A549 (cell line): Measurements from ENCODE around the gene CSNK1D.

ENCODE experiments used
- CEBPB ChIP-seq, 2 experiments: fragments of >200 bp in 1 of 2; sonication (Bioruptor Twin) in 1 of 2; formaldehyde crosslinking in 1 of 2; IDR thresholded peaks; 2 replicates each; pipeline ENCODE4 v1.6.1; 2012 to 2016
- NR3C1 ChIP-seq: fragments of >200 bp; sonication (Bioruptor Twin); formaldehyde crosslinking; IDR thresholded peaks from 3 replicates; pipeline ENCODE4 v1.6.1; 2017
- TF ChIP-seq, protein P1 (sequence below): fragments of 150-350 bp; IDR thresholded peaks from 2 replicates; pipeline ENCODE4 v1.6.1; 2014; ENCODE audit warnings: low read depth, mild to moderate bottlenecking, low read length
- TF ChIP-seq, protein P2 (sequence below): fragments of >200 bp; sonication (Bioruptor Twin); formaldehyde crosslinking; IDR thresholded peaks from 3 replicates; pipeline ENCODE4 v1.5.1; 2016
- TF ChIP-seq, protein P3 (sequence below): fragments of 250-450 bp; sonication (Bioruptor Pico); IDR thresholded peaks from 2 replicates; pipeline ENCODE4 v1.5.0; 2020; ENCODE audit warnings: low read depth, mild to moderate bottlenecking, moderate library complexity

DNA sequence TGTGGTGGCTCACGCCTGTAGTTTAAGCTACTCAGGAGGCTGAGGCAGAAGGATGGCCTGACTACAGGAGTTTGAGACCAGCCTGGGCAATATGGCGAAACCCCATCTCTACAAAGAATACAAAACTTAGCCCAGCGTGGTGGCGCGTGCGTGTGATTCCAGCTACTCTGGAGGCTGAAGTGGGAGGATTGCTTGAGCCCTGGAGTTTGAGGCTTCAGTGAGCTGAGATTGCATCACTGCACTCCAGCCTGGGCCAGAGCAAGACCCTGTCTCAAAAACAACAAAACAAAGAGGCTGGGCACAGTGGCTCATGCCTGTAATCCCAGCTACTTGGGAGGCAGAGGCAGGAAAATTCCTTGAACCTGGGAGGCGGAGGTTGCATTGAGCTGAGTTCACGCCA lies 7.0 kb upstream of the CSNK1D start:
- TF ChIP-seq CEBPB (IDR thresholded peaks at IDR 0.05) = peak in 1 of 2 experiments; percentile 40; a peak in 1 of 4 replicates
- TF ChIP-seq, protein P1, sequence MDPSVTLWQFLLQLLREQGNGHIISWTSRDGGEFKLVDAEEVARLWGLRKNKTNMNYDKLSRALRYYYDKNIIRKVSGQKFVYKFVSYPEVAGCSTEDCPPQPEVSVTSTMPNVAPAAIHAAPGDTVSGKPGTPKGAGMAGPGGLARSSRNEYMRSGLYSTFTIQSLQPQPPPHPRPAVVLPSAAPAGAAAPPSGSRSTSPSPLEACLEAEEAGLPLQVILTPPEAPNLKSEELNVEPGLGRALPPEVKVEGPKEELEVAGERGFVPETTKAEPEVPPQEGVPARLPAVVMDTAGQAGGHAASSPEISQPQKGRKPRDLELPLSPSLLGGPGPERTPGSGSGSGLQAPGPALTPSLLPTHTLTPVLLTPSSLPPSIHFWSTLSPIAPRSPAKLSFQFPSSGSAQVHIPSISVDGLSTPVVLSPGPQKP = no peak
- TF ChIP-seq, protein P2, sequence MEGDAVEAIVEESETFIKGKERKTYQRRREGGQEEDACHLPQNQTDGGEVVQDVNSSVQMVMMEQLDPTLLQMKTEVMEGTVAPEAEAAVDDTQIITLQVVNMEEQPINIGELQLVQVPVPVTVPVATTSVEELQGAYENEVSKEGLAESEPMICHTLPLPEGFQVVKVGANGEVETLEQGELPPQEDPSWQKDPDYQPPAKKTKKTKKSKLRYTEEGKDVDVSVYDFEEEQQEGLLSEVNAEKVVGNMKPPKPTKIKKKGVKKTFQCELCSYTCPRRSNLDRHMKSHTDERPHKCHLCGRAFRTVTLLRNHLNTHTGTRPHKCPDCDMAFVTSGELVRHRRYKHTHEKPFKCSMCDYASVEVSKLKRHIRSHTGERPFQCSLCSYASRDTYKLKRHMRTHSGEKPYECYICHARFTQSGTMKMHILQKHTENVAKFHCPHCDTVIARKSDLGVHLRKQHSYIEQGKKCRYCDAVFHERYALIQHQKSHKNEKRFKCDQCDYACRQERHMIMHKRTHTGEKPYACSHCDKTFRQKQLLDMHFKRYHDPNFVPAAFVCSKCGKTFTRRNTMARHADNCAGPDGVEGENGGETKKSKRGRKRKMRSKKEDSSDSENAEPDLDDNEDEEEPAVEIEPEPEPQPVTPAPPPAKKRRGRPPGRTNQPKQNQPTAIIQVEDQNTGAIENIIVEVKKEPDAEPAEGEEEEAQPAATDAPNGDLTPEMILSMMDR = no peak
- TF ChIP-seq NR3C1 = no peak
- TF ChIP-seq, protein P3, sequence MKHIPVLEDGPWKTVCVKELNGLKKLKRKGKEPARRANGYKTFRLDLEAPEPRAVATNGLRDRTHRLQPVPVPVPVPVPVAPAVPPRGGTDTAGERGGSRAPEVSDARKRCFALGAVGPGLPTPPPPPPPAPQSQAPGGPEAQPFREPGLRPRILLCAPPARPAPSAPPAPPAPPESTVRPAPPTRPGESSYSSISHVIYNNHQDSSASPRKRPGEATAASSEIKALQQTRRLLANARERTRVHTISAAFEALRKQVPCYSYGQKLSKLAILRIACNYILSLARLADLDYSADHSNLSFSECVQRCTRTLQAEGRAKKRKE (CRISPR knock-in tag) = no peak
